Activated CD4-positive, alpha-beta T cell treated with anti-CD3 and anti-CD28 coated beads, Interleukin-2, amount 50 U/mL, for 48 hours (primary cell): ENCODE results near the gene MRPS34.

ENCODE experiments used
- DNase-seq, 2 experiments: peaks; one replicate each; pipeline ENCODE4 v3.0.0-alpha.2; 2020

The MRPS34 gene

DNA sequence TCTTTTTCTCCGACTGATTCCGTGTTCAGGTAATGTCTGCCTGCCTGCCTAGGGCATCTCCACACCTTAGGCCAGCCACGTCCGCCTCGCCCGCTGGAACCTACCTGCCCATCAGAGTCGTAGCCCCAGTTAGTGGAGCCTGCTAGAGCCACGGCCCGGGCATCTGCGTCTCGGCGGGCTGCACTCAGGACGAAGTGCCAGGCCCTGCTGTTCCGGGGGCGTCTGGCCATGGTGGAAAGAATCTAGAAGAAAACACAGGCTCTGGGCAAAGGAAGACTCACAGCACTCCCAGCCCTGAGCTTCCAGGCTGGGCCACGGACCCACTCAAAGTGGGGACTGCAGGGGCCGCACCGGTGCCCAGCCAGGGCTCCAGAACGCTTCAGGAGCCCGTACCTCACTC, 8.3 kb upstream of the MRPS34 start:
- DNase-seq = no peak

DNA sequence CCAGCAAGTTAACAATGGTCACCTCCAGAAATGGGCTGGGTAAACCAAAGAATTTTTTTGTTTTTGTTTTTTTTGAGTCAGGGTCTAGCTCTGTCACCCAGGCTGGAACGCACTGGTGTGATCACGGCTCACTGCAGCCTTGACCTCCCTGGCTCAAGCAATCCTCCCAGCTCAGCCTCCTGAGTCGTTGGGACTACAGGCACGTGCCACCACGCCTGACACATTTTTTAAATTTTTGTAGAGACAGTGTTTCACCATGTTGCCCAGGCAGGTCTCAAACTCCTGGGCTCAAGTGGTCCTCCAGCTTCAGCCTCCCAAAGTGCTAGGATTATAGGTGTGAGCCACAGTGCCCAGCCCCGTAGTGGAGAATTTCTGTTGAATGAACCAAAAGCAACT, 7.7 kb upstream of the MRPS34 start:
- DNase-seq = no peak

DNA sequence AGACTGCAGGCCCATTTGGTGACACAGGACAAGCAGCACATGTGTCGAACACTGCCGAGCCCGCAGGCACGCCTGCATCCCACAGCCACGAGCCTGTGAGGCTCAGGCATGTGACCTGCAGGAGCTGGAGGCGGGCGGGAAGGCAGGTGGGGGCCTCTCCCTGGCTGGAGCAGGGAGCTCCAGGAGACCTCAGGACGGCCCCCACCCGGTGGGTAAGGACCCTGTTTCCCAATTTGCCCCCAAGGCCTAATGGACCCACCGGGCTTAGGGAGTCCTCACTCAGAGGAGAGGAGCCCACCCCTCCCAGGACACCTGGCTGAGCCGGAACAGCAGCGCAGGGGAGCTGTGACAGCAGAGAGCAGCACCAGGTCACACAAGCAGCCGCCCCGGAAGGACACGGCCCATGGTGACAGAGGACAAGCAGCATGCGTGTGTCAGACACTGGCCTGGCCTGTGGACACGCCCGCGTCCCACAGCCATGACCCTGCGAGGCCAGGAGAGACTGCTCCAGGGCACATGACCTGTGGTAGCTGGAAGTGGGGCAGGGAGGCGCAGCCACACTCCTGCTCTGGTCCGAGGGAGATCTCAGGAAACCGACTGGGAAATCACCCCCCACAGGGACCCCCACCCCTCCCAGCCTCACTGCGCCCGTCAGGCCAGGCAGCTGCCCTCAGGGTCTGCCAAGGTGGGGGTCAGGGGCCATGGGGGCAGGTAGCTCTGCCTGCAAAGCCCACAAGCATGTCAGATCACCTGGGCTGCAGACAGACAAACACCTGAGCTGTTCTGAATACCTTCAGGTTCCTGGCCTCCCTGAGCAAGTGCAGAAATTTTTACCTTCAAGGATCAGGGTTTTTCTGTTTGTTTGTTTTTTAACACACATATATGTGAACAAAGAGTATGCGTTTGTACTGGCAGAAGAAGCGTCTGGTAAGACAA, 7.1 kb upstream of the MRPS34 start:
- DNase-seq = no peak

DNA sequence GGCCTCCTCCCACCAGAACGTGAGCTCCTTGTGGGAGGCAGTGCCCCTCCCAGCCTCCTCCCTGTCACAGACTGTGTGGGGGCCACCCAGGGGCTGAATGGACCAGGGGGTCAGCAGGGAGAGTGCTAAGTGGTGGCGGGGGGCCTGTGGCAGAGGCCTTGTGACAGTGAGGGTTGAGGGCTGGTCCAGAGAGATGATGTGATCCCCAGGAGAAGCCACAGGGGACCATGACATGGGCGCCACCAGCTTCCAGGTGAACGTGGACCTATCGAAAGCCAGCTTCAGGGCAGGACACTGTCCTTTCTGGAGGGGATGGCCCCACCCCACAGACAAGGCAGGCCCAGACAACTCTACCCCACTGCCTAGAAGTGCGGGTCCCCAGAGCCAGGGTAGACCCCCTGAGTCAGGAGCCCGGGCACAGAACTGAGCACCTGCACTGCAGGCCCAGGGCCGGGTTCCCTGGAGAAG, 6.3 kb upstream of the MRPS34 start:
- no peak for DNase-seq

DNA sequence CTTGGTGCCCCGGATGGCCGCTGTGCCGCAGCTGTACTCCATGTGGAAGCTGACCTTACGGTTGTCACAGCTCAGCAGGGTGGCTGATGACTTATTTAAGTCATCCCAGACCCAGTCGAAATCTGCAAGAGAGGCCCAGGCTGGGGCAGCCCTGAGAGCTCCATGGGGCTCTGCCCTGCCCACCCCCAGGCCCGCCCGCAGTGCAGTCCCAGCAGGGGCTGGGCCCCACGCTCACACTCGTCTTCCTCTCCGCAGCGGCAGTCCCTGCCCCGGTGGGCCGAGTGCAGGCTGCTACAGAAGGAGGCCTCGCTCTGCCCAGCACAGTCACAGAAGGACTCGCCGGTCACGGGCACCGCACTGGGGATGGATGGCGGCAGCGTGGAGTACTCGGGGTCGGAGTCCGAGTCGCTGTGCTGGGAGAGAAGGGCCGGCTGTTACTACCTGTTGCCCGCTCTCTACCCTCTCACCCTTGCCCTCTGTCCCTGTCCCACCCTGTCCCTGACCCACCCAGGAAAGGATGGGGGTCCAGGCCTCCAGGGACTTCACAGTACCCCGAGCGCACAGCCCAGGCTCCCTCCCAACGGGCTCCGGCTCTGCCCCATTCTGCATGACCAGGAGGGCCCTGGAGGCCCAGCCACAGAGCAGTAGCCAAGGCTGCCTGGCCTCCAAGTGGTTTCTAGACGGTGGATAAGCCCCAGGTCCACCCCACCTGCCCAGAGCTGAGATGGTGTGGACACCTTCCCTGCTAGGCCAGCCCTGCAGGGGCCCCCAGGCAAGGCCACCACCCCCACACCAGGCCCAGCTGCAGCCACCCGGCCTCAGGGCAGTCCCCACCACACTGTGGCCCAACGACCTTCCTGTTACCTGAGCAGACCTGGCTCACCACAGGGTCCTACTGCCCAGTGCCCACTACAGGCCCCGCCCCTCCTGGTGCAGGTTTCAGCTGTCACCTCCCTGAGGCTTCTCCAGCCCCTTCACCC, 5.6 kb upstream of the MRPS34 start:
- DNase-seq = no peak

DNA sequence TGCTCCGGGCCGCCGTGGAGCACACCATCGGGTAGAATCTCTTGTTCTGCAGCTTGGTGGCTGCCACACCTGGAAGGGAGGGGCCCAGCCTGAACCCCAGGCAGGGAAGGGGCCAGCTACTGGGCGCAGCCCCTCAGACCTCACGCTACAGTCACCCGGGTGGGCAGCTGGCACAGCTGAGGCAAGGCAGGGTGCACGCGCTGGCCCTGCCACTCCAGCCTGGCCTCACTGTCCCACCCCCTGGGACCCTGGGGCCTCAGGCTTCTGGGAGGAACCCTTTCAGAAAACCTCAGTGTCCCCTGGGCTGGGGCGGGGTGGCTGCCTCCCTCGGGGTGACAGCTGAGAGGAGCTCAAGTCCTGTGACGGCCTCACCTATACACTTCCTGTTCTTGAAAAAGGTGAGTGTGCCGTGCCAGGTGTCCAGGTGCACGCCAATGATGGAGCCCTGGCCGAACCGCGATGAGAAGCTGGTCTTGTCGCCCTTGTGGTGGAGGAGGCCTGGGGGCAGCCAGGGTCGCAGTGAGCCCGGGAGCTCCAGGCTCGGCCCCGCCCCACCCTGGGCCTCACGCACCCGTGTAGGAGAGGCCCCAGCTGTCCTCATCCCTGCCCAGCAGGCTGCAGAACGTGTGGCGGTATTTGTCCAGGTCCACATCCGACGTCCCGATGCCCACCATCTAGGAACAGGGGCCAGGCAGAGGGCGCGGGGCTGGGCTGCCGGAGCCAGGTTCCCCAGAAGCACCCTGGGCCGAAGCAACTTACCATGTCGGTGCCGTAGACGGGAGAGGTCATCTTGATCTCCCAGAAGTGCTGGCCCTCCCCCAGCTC, 4.7 kb upstream of the MRPS34 start:
- DNase-seq = no peak

DNA sequence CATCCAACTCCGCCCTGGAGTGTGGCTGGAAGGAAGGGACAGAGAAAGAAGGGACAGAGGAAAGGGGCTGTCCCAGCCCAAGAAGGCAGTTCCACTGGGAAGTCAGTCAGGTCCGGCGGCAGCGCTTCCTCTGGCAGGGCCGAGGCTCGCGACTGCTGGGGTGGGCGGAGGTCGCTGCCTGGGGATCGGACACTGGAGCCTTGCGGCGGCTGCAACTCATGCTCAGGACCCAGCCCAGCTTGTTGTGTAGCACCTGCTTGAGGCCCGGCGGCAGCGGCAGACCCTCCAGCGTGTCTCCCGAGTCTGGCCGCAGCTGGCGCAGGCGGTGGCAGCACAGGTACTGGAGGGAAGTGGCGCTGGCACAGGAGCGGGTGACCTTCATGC, 4.0 kb upstream of the MRPS34 start:
- no peak for DNase-seq

DNA sequence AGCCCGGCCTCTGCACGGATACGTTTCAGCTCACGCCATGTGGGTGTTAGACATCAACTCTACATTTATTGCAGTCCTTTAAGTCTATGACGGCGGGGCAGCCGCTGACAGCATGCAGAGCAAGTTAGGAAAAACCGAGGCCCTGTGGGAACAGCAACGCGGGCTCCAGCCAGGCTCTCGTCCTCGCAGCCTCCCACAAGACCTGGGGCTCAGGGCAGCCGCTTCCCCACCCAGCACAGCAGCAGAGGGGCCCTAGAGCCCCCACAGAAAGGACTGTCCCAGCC, 3.7 kb upstream of the MRPS34 start:
- no peak for DNase-seq

DNA sequence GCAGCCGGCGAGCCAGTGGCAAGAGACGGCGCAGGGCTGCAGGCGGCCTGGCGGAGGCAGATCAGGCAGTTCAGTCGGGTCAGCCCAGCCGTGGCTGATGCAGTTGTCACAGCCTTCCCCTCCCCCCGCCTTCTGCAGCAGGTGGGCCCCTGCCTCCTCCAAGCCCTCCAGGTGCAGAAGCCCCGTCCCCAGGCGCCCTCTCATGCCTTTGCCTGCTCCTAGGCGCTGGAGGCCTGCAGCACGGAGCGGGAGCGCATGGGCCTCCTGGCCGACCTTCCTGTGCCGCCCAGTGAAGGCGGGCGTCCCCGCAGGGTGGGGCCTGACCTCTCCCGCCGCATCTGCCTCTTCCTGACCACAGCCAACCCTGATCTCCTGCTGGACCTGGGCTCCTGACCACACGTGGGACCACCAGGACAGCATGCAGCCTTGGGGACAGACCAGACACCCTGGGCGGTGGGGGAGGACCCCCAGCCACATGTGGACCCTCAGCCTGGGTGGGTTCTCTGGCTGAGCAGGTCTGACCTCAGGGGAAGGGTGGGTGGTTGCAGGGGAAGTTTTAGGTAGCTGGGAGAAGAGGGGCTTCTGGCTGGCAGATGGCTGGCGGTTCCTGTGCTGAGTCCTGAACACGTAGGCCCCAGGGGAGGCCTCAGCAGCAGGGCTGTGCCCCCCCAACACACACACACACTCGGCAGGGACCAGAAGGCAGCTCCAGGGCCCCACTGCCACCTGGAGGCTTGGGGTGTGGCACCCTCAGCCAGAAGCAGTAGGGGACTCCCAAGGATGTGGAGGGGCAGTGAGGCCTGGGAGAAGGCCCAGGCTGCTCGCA, 3.1 kb upstream of the MRPS34 start:
- DNase-seq = no peak

DNA sequence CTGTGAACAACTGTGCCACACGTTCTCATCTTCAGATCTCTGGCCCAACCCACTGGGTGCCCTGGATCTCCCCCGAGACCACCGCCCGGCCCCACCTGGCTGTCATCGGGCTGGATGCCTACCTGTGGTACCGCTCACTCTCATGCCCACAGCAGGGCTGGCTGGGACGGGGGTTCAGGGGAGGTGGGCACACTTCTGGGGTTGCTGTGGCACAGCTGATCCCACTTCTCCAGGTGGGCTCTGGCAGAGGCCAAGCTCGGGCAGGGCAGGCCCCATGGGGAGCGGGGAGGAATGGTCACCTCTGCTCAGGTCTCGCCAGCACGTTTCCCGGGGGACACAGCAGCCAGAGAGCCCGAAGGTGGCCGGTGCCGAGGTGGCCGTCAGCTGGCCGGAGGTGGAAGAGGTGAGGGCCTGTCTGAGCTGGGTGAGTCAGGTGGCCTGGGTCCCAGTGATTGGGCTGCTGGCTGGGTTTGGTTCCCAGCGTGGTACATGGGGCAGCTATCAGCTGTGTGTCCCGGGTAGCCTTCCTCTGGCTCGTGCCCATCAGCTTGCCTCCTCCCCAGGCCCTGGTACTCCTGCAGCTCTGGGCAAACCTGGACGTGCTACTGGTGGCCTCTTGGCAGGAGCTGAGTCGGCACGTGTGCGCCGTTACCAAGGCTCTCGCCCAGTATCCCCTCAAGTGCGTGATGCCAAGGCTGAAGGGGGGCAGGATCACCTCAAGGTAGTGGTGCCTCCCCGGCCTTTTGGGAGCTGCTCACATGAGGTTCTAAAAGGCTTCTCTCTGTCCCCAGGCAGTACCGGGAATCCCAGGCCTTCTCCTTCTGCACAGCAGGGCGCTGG, 2.3 kb upstream of the MRPS34 start:
- no peak for DNase-seq

DNA sequence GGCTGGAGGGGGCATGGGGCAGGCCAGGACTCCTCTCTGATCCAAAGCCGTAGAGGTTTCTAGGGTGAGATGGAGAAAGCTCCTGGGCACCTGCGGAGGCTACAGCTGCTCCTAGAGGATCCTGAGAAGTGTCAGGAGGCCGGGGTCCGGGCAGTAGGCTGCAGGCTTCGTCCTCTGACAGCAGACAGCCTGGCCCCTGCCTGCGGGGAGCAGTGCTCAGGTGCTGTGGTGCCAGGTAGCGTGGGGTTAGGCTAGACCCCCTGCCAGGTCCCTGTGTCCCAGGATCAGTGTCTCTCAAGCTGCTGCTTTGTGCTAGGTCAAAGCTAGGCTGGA, 1.5 kb upstream of the MRPS34 start:
- no peak for DNase-seq

DNA sequence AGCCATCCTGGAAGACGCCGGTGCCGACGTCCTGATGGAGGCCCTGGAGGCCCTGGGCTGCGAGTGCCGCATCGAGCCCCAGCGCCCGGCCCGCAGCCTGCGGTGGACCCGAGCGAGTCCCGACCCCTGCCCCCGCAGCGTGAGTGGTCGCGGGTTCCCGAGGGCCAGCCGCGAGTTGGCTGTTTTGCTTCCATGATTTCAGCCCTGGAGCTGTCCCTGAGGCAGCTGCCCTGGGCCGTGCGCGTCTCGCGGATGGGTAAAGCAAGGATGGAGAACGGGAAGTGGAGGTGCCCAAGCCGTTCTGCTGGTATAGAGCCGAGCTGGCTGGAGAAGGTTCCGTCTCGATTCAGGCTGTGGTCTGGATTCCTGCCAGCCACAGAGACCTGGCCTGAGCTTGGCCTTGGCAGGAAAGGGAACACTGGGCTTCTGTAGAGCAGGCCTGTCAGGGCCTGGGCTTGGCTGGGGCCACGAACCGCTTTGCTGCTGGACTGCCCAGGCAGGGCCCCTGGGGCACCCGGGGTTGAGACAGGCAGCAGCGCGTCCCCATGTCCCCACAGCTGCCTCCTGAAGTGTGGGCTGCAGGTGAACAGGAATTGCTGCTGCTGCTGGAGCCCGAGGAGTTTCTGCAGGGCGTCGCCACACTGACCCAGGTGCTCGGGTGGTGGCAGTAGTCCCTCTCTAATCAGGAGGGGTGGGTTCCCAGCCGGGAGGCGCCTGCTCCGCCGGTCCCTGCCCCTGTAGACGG, 941 bp upstream of the MRPS34 start:
- DNase-seq = peak; percentile 29 to 39

DNA sequence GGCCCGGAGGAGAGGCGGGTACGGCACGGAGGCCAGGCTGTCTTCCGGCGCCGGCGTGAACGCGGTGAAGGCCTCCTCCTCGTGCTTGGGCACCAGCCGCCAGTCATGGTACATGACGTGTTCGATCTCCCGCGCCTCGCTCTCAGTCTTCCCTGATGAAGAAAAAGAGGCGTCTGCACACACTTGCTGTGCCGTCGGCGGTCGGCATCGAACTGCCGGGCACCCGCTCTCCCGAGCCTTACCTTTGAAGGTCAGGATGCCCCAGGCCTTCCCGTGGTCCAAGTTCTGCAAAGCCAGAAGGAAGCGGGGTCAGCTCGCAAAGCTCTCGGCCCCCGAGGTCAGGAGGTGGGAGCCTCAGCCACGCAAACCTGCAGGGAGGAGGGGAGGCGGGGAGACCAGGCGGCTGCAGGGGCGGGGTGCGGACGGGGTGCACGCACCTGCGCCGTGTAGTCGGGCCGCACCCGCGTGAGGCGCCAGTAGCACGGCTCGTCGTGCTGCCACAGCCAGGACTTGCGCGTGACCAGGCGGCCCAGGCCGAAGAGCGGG, 499 bp downstream of the MRPS34 start, which contains the start of gene EME2:
EME2 (plus strand) TSS at position 449 of the 546 bp plus-strand sequence. CDS start 418 bp downstream, outside the sequence.
- peak; percentile 57 to 68 for DNase-seq

DNA sequence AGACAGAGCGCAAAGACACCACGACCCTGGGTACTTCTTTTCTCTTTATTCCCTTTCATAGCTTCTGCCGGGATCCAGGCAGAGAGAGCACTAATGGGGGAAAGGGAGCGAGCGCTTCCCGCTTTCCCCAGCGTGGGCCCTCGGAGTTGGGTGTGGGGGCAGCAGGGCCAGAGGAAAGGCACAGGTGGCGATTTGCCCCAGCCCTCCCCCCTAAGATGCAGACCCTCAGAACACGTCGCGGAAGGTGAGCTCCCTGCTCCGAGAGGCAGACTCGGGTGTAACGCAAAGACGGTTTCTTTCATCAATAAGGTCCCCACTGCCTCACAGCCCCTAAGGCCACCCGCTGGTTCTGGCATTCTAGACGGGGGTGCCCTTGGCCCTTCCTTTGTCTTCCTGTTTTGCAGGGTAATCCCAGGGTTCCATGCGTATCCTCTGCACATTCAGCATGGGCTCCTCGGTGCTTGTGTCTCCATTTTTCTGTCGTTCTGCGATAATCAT, 1.0 kb downstream of the MRPS34 start:
- peak in 1 of 2 experiments; percentile 22 for DNase-seq

DNA sequence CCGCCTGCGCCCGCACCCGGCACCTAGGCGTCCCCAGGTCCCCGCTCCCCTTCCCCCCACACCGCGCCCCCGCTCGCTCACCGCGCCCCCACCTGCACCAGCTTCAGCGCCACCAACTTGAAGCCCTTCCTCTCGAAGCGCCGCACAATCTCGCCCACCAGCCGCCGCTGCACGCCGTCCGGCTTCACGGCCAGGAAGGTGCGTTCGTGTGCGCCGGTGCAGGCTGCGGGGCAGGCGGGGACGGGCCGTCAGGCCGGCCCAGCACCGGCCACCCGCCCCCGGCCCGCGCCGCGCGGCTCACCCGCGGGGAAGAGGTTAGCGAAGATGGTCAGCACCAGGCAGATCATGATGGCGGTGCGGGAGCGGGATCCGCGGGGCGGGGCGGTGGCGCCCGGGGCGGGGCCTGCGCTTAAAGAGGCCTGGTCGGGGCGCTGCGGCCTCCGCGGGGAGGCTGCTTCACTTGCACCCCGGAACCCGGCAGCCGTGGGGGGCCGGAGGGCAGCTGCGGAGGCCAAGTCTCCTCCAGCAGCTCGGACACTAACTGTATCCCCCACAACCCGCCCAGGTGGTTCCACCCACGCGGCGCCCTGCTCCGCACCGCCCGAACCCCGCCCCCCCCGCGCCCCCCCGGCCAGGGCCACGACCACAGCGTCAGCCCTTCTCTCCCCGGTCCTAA, 1.6 kb downstream of the MRPS34 start, which contains the start of gene NME3:
NME3 (minus strand) TSS at position 356 of the 676 bp plus-strand sequence; CDS start at position 347, 9 bp downstream.
- peak; percentile 84 to 86 for DNase-seq

DNA sequence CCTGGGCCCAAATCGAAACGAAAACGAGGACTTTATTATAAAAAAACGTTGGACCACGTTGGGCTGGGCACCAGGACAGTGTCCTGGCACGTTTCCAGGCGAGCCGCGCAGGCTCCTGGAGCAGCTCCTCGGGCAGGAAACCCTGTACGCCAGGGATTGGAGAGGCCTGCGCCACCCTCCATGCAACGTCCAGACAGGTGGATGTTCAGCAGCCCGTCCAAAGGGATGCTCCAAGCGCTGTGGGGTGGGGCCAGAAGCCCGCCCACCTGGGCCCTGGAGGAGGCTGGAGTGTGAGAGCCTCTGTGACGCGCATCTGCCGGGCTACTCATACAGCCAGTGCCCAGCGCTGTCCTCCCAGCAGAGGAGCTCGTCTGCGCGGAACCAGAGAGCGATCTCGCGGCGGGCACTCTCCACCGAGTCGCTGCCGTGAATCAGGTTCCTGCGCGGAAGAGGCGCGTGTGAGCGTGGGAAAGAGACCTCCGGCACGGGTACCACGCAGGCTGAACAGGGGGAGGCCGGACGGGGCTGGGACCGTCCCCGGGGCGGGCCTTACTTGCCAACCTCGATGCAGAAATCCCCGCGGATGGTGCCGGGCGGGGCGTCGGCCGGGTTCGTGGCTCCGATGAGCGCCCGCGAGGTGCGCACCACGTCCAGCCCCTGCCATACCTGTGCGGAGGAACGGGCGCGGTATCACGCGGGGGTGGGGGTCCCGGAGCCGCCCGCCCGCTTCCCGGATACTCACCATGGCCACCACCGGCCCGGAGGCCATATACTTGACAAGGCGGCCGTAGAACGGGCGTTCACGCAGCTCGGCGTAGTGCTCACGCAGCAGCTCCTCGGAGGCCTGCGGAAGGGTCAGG, 2.4 kb downstream of the MRPS34 start:
- DNase-seq = peak; percentile 64 to 71

DNA sequence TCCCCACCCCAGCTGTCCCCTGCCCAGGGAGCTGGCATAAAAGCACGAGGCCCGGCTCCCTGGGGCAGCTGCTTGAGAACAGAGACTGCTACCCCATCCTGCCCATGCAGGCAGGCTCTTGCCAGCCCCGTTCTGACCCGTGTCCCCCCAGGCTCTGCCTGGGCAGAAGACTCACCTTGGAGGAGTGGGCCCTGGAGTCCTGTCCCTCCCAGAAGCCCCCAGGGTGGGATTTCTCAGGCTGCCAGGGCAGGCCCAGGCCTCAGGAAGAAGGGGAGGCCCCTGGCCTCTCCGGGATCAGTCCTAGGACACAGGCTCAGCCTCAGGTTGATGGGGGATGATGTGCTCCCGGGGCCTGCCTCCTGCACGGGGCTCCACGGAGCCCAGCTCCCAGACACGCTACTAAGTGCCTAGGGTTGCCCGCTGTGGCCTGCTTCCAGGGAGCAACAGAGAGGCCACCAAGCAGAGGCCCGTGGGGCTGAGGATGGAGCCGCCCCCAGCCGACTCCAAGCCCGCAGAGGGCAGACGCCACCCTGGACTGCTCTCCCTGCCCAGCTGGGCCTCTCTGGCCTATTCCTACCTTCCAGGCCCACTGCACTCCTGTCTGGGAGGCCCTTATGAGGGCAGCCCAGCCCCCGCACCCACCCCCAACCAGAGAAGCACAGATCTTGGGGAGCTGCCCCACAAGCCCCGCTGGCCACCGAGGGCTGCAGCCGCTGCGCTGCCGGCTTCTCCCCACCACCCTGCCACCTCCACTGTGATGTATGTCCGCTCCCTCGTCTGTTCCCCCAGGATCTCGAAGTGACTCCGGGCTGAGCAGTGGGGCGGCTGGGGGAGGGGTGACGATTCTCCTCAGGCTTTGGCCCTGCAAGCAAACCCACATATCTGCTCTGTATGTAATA, 3.3 kb downstream of the MRPS34 start:
- DNase-seq = no peak
